Measurements from ENCODE around the gene SPTAN1. TPM values are rescaled to one million over a fixed set of nuclear protein-coding genes. Genes with fewer than 3 reads are reported as not detected.

Gene SPTAN1
- total and polyA plus RNA-seq, 2 donors (not counting 3 experiments of a cell fraction or from before 2014, with no cell fraction given): 408 to 502 TPM

DNA sequence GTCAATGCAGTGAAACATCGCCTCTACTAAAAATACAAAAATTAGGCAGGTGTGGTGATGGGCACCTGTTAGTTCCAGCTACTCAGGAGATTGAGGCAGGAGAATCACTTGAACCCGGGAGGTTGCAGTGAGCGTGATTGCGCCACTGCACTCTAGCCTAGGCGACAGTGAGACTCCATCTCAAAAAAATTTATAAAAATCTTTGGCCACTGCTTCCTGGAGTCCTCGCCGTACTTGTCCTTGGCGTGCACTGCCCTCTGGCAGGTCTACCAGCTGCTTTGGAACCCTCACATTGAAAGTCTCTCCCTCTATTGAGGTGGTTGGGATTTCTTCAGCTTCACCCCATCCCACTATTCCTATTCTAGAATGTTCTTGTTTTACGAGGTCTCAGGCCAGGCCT is 79.2 kb downstream of the SPTAN1 start:
- TF ChIP-seq, protein P1, sequence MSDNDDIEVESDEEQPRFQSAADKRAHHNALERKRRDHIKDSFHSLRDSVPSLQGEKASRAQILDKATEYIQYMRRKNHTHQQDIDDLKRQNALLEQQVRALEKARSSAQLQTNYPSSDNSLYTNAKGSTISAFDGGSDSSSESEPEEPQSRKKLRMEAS (IDR thresholded peaks at IDR 0.05; ENCODE audit: insufficient read depth, insufficient read length): no peak
- no peak for TF ChIP-seq JUN (IDR thresholded peaks at IDR 0.05; ENCODE audit: borderline replicate concordance, insufficient read depth, insufficient read length, low read depth)
- no peak for TF ChIP-seq GATA2 (IDR thresholded peaks at IDR 0.05; ENCODE audit: insufficient read depth, insufficient read length, low read depth, low read length)
- TF ChIP-seq, protein P2, sequence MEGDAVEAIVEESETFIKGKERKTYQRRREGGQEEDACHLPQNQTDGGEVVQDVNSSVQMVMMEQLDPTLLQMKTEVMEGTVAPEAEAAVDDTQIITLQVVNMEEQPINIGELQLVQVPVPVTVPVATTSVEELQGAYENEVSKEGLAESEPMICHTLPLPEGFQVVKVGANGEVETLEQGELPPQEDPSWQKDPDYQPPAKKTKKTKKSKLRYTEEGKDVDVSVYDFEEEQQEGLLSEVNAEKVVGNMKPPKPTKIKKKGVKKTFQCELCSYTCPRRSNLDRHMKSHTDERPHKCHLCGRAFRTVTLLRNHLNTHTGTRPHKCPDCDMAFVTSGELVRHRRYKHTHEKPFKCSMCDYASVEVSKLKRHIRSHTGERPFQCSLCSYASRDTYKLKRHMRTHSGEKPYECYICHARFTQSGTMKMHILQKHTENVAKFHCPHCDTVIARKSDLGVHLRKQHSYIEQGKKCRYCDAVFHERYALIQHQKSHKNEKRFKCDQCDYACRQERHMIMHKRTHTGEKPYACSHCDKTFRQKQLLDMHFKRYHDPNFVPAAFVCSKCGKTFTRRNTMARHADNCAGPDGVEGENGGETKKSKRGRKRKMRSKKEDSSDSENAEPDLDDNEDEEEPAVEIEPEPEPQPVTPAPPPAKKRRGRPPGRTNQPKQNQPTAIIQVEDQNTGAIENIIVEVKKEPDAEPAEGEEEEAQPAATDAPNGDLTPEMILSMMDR (IDR thresholded peaks at IDR 0.05; ENCODE audit: extremely low read depth in 1 of 2, insufficient read depth in 1 of 2, low read depth in 1 of 2, low read length in 2 of 2): no peak
- TF ChIP-seq POLR2A (IDR thresholded peaks at IDR 0.05; ENCODE audit: low read depth, low read length): no peak
- Histone ChIP-seq H3K9me3 (replicated peaks; ENCODE audit: control insufficient read depth, insufficient read depth, low read length) (no peaks in the 10 kb centered on the region), H3K4me1 (ENCODE audit: control insufficient read depth, extremely low read depth, insufficient read depth, low read length) (peaks cover 11% of the 10 kb centered on the region), H3K79me2 (ENCODE audit: control insufficient read depth, insufficient read depth, low read length) (no peaks in the 10 kb centered on the region), H3K4me2 (ENCODE audit: insufficient read depth, low read length) (no peak overlapping the region), H3K9me1 (replicated peaks; ENCODE audit: control insufficient read depth, extremely low read depth, insufficient read depth, low read length) (no peaks in the 10 kb centered on the region), H4K20me1 (replicated peaks; ENCODE audit: control insufficient read depth, extremely low read depth, insufficient read depth, low read length) (no peaks in the 10 kb centered on the region), H3K9ac (replicated peaks; ENCODE audit: extremely low read depth, insufficient read depth, low read length) (no peak overlapping the region), H3K36me3 (ENCODE audit: control insufficient read depth in 2 of 2, extremely low read depth in 1 of 2, insufficient read depth in 2 of 2, low read length in 2 of 2) (peaks cover 38 to 71% of the 10 kb centered on the region in 2 experiments), H3K4me3 (replicated peaks in 1 of 3; ENCODE audit: insufficient read depth in 1 of 3, low read depth in 1 of 3, low read length in 3 of 3) (no peak overlapping the region), H3K27me3 (ENCODE audit: control insufficient read depth in 2 of 2, insufficient read depth in 2 of 2, low read length in 2 of 2) (no peaks in the 10 kb centered on the region), H3K27ac (ENCODE audit: insufficient read depth, low read depth, low read length) (no peak overlapping the region), H2AFZ (ENCODE audit: low read depth, low read length) (no peak overlapping the region)
- FAIRE-seq (no peak), DNase-seq (ENCODE audit: low read depth, low spot score) (no peak)
- ChIA-PET POLR2A (no interaction called here), CTCF (no interaction called here)
- BruUV-seq (replicated peaks): no TSS peak
- dilution Hi-C loops (cut with MboI; ENCODE audit: extremely low pct_ligation_motif_present, low sequenced_read_pairs): no loop called here
- intact Hi-C loops (cut with micrococcal nuclease): no loop called here

DNA sequence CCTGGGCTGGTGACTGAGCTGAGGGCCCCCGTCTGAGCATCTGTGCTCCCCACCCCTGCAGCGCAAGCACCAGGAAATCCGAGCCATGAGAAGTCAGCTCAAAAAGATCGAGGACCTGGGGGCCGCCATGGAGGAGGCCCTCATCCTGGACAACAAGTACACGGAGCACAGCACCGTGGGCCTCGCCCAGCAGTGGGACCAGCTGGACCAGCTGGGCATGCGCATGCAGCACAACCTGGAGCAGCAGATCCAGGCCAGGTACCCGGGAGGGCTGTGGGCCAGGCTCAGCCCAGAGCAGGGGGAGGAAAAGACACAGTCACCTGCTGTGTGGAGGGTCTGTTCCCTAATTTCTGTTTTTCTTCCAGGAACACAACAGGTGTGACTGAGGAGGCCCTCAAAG is 79.7 kb downstream of the SPTAN1 start:
- dilution Hi-C loops (cut with MboI; ENCODE audit: extremely low pct_ligation_motif_present, low sequenced_read_pairs) (no loop called here), intact Hi-C loops (cut with micrococcal nuclease) (no loop called here)
- Histone ChIP-seq H3K4me1 (ENCODE audit: control insufficient read depth, extremely low read depth, insufficient read depth, low read length) (peaks cover 11% of the 10 kb centered on the region), H3K9me1 (replicated peaks; ENCODE audit: control insufficient read depth, extremely low read depth, insufficient read depth, low read length) (no peaks in the 10 kb centered on the region), H3K4me3 (replicated peaks in 1 of 3; ENCODE audit: insufficient read depth in 1 of 3, low read depth in 1 of 3, low read length in 3 of 3) (no peak overlapping the region), H3K9me3 (replicated peaks; ENCODE audit: control insufficient read depth, insufficient read depth, low read length) (no peaks in the 10 kb centered on the region), H4K20me1 (replicated peaks; ENCODE audit: control insufficient read depth, extremely low read depth, insufficient read depth, low read length) (no peaks in the 10 kb centered on the region), H2AFZ (ENCODE audit: low read depth, low read length) (no peak overlapping the region), H3K9ac (replicated peaks; ENCODE audit: extremely low read depth, insufficient read depth, low read length) (no peak overlapping the region), H3K36me3 (ENCODE audit: control insufficient read depth in 2 of 2, extremely low read depth in 1 of 2, insufficient read depth in 2 of 2, low read length in 2 of 2) (peaks cover 38 to 67% of the 10 kb centered on the region in 2 experiments), H3K27ac (ENCODE audit: insufficient read depth, low read depth, low read length) (no peak overlapping the region), H3K27me3 (ENCODE audit: control insufficient read depth in 2 of 2, insufficient read depth in 2 of 2, low read length in 2 of 2) (no peaks in the 10 kb centered on the region), H3K79me2 (ENCODE audit: control insufficient read depth, insufficient read depth, low read length) (no peaks in the 10 kb centered on the region), H3K4me2 (ENCODE audit: insufficient read depth, low read length) (no peak overlapping the region)
- BruUV-seq (replicated peaks): no TSS peak
- DNase-seq (ENCODE audit: low read depth, low spot score) (no peak), FAIRE-seq (no peak)
- ChIA-PET CTCF (no interaction called here), POLR2A (no interaction called here)
- TF ChIP-seq MYC (IDR thresholded peaks at IDR 0.05; ENCODE audit: low read depth, low read length) (no peak), GATA2 (IDR thresholded peaks at IDR 0.05; ENCODE audit: insufficient read depth, insufficient read length, low read depth, low read length) (no peak), POLR2A (IDR thresholded peaks at IDR 0.05; ENCODE audit: low read depth, low read length) (no peak), JUN (IDR thresholded peaks at IDR 0.05; ENCODE audit: borderline replicate concordance, insufficient read depth, insufficient read length, low read depth) (no peak), EZH2 (IDR thresholded peaks at IDR 0.05; ENCODE audit: borderline replicate concordance, low read depth, low read length, severe bottlenecking) (no peak)
- TF ChIP-seq, protein P2 (IDR thresholded peaks at IDR 0.05; ENCODE audit: extremely low read depth in 1 of 2, insufficient read depth in 1 of 2, low read depth in 1 of 2, low read length in 2 of 2): no peak
- TF ChIP-seq, protein P1 (IDR thresholded peaks at IDR 0.05; ENCODE audit: insufficient read depth, insufficient read length): no peak

Measured in endothelial cell of umbilical vein (primary cell).